HG03064 (cell line): ENCODE data around the gene IQCE.
"Not testable (repeated sequence)": the region's sequence is repeated elsewhere in the genome, so short reads cannot be mapped to it uniquely, and the experiment has no call there.

Source experiments
- ATAC-seq: cut with Tn5 transposase; IDR thresholded peaks from one replicate; pipeline ENCODE4 v1.9.1; 2021; ENCODE audit warnings: low read depth; ENCODE audit not compliant: unreplicated experiment

The IQCE gene

DNA sequence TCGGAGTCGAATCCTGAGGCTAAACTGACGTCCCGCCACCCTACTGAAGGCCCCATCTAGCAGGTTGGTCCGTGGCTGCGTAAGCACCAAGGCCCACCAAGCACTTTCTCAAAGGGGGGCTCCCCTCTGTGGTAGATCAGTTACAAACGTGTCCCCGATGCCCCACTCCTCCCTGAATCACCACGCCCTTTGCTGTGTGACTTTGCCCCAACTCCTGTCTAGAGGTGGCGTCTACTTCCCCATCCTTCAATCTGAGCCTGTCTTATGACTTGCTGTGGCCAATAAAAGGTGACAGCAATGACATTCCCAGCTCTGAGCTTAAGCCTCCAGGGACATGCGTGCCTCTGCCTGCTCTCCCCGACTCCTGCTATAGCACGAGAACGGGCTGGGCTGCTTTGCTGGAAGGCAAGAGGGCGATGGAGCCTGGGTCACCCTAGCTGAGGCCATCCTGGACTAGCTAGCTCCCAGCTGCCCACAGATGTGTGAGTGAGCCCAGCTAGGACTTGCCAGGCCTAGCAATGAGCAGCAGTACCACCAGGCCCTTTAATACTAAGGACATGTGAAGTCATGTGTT, 26.5 kb upstream of the IQCE start:
- ATAC-seq = not testable (repeated sequence)

DNA sequence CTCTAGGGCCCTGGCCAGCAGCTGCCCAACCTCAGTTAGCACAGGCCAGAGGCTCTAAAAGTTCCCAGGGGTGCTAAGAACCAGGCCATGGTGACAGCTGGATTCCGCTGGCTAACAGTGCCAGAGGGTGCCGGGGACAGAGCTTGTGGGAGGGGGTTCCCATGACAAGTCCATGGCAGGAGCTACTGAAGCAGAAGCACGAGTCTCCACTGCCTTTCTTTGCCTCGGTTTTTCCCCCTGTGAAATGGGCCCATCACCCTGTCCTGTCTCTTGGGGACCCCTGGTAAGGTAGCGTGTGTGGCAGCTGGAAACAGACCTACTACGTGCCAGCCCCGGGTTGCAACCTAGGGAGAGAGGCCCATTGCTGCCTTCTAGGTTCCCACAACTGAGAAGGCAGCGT, 26.0 kb upstream of the IQCE start:
- ATAC-seq = not testable (repeated sequence)

DNA sequence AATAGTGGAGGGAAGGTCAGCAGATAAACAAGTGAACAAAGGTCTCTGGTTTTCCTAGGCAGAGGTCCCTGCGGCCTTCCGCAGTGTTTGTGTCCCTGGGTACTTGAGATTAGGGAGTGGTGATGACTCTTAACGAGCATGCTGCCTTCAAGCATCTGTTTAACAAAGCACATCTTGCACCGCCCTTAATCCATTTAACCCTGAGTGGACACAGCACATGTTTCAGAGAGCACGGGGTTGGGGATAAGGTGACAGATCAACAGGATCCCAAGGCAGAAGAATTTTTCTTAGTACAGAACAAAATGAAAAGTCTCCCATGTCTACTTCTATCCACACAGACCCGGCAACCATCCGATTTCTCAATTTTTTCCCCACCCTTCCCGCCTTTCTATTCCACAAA, 25.2 kb upstream of the IQCE start:
- ATAC-seq = not testable (repeated sequence)

DNA sequence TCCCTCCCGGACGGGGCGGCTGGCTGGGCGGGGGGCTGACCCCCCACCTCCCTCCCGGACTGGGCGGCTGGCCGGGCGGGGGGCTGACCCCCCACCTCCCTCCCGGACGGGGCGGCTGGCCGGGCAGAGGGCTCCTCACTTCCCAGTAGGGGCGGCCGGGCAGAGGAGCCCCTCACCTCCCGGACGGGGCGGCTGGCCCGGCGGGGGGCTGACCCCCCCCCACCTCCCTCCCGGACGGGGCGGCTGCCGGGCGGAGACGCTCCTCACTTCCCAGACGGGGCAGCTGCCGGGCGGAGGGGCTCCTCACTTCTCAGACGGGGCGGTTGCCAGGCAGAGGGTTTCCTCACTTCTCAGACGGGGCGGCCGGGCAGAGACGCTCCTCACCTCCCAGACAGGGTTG, 24.6 kb upstream of the IQCE start:
- ATAC-seq = not testable (repeated sequence)

DNA sequence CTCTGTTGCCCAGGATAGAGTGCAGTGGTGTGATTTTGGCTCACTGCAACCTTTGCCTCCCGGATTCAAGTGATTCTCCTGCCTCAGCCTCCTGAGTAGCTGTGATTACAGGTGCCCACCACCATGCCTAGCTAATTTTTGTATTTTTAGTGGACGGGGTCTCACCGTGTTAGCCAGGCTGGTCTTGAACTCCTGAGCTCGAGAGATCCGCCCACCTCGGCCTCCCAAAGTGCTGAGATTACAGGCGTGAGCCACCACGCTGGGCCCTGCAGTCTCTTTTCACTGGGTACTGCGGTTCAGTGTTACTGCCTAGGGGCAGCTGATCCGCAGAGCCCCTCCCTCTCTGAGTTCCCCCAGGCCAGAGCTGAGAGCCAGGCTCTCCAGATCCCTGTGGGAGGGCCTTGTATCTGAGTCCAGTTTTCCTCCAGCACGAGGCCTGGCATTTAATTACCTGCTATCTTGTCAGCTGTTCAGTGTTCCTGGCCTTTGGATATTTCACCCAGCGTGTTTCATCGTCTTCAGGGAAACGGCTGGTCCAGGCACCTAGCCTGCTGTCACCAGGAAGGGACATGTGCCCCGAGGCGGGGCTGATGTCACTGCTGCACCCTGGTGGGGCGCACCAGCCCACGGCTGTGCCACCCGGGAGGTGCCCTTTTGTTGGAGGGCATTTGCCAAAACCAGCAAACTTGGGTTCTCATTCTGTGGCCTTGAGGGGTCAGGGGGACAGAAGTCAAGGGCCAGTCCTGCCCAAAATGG, 22.7 kb upstream of the IQCE start:
- not testable (repeated sequence) for ATAC-seq

DNA sequence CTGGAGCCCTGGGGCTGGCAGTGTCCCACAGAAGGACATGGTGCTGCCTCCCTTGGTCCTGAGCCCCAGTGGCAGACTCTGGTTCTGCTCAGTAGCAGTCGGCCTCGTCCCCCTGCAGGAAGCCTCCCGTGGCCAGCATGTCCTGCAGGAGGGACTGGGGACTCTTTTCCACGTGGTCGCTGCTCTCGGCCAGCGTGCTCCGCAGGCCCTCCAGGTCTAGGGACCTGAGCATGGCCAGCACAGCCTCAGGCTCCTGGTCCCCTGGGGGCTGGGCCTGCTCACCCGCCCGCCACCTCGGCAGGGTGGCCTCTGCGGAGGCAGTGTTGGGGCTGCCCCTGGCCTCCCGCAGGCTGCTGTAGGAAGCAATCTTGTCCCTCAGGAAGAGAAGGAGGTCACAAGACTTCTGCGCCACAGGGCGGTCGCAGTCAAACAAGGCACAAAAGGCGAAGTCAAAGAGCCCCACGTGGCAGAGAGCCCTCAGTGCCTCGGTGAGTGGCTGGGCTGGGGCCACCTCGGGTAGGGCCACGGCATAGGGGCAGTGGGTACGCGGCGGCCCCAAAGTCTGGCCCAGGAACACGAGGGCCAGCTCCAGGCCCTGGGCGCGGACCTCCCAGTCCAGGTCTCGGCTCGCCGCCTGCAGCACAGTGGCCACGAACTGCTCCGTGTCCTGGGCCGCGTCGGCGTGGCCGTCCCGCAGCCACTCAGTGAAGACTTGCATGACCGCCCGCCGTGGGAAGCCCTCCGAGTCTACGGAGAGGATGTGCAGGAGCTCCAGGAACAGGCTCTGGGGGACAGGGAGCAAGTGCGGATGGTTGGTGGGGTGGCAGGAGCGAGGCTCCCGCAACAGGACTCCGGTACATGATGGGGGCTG, 20.6 kb upstream of the IQCE start:
- no peak for ATAC-seq

DNA sequence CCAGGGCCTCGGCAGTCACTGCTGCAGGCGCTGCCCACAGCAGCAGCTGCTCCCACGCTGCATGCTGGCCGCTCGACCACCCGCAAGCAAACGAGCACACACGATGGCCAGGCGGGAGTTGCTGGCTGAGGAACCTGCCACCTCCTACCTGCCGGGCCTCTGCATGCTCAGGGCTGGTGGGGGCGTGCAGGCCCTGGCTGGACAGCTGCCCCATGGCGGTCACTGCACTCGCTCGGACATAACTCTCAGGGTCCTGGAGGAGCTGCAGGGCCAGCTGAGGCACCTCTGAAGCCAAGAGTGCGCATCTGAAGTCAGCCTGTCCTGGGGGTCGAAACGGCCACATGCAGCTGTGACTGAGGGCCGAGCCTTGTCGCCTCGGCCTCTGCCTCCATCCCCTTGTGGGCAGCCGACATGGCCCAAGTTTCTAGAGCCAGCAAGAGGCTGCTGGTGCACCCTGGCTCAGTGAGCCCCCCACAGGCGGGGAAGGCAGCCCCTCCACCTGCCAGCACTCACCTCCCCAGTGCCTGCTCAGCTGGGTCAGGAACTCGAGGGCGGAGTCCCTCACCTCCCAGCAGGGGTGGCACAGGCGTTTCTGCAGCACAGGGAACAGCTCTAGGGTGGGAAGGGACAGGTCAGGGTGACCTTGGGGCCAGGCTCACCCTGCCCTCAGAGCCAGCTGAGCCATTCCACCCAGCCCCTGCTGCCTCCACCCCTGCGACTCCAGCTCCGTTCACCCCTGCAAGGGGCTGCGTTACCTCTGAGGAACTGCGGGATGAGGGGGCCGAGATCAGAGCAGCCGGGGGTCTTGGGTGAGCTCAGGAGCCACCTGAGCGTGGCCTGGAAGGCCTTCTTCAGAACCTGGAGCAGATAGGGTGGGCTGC, 19.5 kb upstream of the IQCE start:
- ATAC-seq = no peak

DNA sequence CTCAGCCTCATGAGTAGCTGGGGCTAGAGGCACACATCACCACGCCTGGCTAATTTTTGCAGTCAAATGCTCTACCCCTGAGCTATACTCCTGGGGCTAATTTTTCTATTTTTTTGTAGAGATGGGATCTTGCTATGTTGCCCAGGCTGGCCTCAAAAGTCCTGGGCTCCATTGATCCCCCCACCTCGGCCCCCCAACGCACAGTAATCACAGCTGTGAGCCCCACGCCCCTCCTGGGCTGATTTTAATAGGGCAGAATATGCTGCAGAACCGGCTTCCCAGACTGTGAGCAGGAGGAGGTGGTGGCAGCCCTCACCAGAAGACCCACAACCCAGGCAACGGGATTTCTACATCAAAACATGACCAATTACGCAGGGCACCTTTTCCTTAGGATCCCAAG, 18.6 kb upstream of the IQCE start:
- ATAC-seq = no peak

DNA sequence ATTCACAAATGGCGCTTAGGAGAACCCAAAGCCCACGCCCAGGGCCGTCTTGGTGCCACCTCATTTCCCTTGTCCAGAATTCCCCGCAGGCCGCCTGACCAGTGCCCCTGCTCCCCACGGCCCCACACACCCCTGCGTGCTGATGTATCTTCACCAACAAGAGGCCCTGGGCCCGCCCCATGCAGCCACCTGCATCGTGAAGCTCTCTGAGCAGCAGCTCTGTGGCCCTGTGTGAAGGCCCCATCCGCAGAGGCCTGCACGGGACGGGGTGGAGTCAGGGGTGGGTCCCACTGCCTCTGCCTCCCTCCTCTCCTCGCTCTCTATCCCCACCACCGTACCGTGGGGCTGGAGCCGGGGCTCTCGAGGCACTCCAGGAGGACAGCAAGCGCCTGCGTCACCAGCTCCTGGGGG, 18.1 kb upstream of the IQCE start:
- no peak for ATAC-seq

DNA sequence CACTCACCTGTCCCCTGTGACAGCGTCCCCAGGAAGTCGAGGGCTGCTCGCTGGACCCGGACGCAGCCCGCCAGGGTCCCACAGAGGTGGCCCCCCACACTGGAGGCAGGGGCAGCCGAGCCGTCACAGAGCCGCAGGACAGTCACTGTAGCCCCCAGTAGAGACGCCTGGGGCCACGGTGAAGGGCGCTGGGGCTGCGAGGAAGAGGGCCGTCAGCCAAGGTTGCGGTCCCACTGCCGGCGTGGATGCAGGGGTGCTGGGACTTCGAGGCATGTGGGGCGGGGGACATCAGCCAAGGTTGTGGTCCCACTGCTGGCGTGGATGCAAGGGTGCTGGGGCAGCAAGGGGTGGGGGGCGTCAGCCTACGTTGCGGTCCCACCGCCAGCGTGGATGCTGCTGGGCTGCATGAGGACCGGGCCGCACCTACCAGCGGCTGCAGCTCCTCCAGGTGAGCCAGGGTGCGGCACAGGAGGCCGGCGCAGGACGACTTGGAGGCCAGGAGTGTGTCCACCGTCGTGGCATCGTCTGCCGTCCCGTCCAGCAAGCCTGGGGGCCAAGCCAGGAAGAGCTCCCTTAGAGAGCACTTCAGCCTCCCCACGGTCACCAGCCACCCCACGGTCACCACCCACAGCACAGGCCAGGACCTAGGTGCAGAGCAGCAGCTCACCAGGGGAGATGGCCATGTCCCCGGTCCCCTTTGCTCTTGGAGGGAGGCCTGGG, 17.3 kb upstream of the IQCE start:
- no peak for ATAC-seq

DNA sequence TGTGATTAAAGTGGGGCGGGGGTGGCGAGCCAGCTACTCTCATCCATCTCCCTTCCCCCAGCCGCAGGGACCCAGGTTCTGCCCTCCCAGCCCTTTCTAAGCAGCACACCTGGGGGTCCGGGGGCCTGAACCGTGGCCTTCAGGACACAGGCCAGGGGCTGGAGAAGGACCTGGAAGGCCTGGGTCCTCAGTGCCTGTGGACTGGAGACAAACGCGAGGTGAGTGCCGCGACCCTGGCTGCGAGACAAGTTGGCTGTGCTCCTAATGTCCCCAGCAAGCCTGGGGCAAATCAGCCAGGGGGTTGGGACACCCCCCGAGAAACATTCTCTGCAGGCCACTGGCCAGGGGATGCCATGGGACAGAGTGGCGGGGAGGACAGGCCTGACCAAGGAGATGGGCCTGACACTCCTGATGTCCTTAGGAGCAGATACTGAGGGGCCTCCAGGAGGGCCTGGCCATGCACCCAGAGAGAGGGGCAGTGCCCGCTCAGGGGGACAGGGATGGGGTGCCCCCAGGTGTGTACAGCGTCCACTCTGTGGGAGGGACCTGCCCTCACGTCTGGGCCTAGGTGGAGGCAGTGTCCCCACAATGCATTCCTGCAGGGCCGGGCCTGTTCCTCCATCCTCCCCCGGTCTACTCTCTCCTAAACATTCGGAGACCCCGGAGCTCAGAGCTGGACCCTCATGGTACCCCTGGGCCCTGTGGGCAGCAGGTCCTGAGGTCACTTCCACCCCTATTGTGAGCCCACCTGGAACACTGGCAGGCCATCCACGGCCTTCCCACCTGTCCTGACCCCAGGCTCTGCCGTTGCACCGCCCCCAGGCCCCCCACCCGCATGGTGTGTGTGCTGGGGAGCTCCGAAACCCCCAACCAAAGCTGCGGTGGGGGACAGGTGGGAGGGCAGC, 16.5 kb upstream of the IQCE start:
- no peak for ATAC-seq

DNA sequence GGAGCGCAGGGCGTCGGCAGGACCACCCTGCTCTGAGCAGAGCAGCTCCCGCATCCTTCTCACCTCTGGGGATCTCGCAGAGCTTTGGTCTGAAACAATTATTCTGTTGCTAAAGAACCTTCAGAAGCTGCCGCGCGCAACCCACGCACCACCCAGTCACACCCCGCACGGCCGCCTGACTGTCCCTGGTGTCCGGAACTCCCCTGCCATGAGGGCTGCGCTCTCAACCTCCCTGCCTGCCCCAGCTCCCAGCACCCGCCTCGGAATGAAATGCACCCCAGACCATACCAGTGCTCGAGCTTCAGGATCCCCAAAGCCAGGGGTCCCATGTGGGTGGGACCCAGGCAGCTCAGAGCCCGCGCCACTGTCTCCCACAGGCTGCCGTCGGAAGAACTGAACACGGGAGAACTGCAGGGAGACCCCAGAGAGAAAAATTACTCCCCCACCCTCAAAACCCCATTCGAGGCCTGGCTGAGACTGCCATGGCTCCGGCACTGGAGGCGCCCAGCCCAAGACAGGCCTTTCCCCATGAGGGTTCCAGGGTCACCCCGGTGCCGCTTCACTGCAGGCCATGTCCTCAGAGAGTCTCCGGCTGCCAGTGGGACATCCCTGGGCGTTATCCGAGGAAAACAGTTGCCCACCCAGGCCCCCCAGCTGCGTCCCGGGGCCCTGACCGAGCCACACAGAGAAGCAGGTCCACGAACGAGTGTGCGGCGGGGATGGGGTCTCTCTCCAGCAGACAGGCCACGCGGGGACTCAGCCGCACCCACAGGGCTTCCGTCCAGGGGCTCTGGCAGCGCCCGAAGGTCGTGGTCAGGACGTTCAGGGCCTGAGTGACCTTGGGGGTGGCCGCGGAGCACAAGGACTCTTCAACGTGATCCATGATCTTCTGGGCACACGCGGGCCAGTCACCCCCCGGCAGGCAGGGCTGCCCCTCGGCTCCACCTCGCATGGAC, 15.6 kb upstream of the IQCE start:
- ATAC-seq = no peak

DNA sequence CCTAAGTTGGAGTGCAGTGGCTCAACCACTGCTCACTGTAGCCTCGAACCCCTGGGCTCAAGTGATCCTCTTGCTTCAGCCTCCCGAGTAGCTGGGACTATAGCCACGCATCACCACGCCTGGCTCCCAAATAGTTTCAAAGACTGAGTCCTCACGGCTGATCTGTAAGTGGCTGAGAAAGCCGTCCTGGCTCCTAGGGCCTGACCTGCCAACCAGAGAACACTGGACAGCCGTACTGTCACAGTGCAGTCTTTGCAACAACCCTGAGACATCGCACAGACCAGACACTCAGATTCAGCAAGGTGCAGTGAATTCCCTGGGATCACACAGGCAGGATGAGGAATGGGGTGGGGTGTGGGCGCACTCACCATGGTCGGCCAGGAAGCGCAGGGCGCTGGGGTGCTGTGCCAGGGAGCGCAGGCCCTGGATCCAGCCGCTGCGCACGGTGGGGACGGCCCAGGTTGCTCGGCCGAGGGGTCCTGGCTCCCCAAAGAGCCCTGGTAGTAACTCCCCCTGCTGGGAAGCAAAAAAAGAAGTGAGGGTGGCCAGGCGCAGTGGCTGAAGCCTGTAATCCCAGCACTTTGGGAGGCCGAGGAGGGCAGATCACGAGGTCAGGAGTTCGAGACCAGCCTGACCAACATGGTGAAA, 14.1 kb upstream of the IQCE start:
- ATAC-seq = no peak

DNA sequence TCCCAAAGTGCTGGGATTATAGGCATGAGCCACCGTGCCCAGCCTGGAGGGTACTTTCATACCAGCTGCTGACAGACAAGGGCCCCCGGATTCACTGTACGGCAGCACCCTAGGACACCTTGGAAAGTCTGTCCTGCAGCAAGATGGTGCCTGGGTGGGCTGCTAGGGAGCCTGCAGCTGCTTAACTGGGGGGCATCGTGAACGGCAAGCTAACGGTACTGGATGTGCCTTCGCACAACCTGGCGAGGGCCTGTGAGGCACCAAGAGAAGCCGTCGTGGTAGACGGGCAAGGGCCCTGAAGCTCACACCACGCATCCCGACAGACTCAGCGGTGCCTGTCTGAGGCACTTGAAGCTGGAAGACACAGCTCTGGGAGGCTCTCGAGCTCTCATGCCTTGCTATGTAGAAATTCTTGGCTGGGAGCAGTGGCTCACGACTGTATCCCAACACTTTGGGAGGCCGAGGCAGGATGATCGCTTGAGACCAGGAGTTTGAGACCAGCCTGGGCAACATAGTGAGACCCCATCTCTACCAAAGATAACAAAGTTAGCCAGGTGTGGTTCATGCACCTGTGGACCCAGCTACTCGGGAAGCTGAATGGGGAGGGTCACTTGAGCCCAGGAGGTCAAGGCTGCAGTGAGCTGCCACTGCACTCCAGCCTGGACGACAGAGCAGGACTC, 12.9 kb upstream of the IQCE start:
- ATAC-seq = no peak

DNA sequence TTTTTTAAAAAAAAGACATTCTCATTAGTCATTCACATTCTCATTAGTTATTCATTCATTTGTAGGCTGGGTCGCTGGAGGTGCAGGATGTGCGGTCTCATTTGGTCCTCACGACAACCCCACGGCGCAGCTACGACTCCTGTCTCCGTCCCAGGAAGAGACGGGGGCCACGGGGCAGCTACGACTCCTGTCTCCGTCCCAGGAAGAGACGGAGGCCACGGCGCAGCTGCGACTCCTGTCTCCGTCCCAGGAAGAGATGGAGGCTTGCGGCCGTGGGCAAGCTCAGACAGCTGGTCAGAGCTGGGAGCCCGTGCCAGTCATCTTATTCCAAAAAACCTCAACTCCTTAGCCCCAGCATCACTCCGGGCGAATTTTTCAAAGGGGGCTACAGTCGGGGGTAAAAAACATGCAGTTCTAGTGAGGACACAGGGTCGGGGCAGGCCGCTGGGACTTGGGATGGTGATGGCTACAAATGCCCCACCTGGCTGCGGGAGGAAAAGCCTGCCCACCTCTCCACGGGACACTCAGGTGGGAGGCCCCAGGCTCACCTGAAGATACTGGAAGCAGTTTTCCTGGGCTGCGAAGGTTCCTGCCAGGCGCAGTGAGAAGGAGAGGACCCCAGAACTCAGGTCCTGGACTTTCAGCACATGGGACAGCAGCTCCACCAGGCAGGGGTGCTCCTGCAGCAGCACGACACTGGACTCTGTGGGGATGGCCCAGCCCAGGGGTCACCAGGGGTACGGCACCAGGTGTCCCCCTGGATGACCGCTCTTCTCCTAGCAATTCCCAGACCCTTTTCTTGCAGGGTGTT, 11.8 kb upstream of the IQCE start:
- ATAC-seq = no peak

DNA sequence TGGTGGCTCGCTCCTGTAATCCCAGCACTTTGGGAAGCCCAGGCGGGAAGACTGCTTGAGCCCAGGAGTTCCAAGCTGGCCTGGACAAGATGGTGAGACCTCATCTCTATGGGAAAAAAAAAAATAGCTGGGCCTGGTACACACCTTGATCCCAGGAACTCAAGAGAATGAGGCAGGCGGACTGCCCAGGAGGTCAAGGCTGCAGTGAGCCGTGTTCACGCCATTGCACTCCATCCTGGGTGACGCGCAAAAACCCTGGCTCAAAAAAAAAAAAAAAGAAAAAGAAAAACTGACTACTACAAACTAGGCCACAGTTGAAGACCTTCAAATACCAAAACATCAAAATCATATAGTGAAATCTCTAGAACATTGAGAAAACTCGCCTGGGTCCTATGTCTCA, 7.4 kb upstream of the IQCE start:
- ATAC-seq = no peak
